IPS-NIHi7 (cell line): ENCODE data around the gene ATOH7.
"Not testable (repeated sequence)": the region's sequence is repeated elsewhere in the genome, so short reads cannot be mapped to it uniquely, and the experiment has no call there.

Source experiments
- DNase-seq: peaks from one replicate; pipeline ENCODE4 v3.0.0; 2012; ENCODE audit warnings: mixed read lengths; ENCODE audit errors: extremely low spot score

ATOH7 gene

DNA sequence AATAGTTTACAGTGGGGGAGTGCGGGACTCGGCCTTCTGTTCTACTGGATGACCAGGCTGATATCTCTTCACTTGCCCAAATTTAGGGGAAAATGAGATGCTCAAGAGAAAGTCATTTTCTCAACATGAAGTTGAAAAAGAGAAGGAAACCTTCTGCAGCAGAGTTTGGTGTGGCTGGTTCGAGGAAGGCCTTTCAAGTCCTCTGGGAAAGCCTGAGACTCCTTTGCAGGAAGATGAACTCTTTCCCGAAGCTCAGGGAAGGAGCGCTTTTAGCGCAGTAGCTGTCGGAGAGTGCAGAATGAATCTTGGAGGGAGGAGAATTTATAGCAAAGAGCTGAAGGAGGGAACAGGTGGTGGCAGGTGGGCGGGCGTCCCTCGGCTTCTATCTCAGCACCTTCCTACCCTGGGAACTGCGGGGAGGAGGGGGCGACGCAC is at the start of gene ATOH7:
TSS of gene ATOH7 (minus strand) at position 297 of the 435 bp plus-strand sequence. CDS start 436 bp downstream, outside the sequence.
- peak; percentile 41 for DNase-seq

DNA sequence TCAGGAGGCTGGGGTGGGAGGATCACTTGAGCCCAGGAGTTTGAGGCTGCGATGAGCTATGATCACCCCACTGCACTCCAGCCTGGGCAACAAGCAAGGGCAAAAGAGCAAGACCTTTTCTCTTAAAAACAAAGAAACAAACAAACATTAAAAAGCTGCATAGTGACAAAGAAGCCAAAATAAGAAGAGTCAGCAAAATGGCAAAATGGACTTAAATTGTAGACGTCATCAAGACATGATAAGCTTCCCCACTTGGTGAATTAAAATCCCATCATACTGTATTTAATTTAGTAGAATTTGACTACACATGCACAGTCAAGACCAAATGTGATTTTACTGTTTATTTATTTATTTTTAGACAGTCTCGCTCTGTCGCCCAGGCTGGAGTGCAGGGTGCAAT is 48.8 kb upstream of the ATOH7 start:
- DNase-seq = no peak

DNA sequence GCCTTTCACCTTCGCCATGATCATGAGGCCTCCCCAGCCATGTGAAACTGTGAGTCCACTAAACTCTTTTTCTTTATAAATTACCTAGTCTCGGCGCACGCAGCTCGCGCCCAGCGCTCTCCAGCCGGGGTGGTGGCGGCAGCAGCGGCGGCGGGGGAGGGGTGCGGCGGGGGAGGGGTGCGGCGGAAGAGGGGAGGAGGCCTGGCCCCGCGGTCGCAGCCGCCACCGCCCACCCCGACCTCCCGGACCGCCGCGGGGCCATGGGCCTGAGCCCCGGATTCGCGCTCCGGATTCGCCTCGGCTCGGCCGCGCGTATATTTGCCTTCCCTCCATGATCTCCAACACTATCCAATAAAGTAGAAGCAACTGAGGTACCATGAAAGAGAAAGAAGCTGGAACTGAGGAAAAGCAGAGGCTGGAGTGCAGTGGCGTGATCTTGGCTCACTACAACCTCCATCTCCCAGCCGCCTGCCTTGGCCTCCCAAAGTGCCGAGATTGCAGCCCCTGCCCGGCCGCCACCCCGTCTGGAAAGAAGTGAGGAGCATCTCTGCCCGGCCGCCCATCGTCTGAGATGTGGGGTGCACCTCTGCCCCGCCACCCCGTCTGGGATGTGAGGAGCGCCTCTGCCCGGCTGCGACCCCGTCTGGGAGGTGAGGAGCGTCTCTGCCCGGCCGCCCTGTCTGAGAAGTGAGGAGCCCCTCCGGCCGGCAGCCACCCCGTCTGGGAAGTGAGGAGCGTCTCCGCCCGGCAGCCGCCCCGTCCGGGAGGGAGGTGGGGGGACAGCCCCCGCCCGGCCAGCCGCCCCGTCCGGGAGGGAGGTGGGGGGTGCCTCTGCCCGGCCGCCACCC is 47.2 kb upstream of the ATOH7 start:
- not testable (repeated sequence) for DNase-seq

DNA sequence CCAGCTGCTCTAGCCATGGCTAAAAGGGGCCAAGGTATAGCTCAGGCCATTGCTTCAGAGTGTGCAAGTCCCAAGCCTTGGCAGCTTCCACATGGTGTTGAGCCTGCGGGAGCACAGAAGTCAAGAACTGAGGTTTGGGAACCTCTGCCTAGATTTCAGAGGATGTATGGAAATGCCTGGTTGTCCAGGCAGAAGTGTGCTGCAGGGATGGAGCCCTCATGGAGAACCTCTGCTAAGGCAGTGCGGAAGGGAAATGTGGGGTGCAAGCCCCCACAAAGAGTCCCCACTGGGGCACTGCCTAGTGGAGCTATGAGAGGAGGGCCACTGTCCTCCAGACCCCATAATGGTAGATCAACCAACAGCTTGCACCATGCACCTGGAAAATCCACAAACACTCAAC is 45.9 kb upstream of the ATOH7 start:
- not testable (repeated sequence) for DNase-seq

DNA sequence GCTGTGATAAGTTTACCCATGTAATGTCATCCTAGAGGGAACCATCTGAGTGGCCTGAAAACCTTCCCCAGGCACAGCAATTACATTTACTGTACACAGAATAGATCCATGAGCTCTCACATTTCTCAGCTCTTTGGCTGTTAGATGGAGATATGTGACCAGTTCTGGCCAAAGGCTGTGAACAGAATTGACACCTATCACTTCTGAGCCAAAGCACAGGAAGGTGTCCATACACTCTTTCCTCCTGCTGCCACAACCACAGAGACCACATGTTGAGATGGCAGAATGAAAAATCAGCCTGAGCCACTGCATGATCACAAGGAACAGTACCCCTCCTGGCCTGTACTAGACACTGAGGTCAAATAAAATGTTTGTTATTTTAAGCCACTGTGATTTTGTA is 44.3 kb upstream of the ATOH7 start:
- no peak for DNase-seq

DNA sequence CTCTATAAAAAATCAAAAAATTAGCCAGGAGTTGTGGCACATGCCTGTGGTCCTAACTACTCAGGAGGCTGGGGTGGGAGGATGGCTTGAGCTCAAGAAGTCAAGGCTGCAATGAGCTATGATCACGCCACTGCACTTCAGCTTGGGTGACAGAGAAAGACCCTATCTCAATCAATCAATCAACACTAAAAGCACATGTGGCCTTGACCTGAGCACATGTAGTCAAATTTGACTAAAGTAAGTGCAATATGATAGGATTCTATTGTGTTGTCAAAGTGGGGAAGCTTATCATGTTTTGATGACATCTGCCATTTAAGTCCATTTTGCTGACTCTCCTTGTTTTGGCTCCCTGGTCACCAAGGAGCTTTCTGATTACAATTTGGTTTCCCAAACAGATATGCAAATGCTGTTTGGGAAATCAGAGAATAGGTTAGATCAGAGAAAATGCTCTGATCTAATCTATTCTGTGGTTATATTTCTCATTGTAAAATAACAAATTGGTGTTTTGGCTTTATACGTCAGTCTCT is 43.8 kb upstream of the ATOH7 start:
- DNase-seq = no peak

DNA sequence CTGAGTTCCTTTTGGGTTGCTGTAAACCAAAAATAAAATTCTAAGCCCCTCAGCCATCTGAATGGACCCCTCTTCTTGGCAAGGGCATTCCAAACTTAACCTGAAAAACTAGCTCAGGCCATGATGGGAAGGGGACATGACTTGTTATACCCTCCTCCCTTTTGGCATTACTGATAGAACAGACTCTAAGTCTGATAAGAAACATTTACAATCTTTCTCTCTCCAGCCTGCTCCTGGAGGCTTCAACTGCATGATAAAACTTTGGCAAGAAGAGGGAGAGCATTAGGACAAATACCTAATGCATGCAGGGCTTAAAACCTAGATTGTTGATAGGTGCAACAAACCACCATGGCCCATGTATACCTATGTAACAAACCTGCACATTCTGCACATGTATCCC is 40.9 kb upstream of the ATOH7 start:
- DNase-seq = no peak

DNA sequence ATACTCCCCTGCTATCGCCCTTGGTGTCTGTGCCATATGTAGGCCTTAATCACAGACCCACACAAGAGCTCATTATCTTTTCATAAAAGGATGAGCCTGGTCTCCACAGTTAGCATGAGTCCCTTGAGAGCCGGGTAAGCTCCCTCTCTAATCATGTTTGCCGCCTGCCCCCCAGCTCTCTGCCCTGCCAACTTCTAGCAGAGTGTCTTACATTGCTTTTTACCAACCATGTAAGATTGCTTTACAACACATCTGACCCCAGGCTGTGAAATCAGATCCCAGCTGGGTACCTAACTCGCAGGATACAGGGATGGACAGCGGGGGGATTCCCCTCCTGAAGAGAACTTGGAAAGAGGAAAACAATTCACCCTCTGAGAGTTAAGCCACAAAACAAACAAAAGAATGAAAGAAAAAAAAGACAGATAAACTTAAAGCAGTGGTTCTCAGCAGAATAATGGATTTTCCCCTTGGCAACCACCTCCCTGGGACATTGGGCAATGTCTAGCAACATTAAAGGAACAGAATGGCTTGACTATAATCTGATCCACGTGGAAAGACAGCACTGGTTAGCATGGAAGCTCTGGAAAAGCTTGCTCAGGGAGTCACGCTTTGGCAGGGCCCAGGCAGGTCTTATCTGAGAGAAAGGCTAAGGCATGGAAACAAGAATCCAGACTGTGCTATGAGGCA is 39.4 kb upstream of the ATOH7 start:
- DNase-seq = peak; percentile 26

DNA sequence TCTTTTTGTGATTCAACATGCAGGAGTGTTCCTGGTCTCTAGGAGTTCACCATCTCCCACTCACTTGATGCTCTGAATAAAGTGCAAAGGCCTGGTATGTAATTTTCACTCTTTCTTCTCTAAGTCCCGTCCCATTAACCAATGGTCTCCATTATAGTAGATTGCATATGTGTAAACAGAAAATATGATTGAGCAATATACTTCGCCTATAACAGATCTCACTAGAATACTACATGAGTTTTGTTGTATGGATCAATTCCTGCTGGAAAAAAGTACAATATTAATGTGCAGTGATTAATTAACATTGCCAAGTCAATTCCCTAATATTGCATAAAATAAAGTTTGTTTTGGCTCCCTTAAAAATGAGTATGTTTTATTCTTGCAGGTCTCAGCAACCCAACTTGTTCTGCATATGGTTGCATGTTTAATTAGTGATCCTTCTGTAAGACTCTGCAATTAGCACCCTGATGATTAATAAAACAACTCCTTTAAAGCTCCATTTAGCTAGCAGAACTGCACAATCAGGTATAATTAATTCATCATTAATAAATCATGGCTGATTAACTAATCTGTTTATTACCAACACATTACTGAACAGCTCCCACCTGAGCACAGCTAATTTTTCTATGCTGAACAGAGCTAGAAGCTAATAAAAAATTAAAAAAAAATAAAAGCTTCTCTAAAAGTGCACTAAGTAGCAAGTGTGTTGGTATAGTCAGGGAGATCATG is 37.8 kb upstream of the ATOH7 start:
- no peak for DNase-seq

DNA sequence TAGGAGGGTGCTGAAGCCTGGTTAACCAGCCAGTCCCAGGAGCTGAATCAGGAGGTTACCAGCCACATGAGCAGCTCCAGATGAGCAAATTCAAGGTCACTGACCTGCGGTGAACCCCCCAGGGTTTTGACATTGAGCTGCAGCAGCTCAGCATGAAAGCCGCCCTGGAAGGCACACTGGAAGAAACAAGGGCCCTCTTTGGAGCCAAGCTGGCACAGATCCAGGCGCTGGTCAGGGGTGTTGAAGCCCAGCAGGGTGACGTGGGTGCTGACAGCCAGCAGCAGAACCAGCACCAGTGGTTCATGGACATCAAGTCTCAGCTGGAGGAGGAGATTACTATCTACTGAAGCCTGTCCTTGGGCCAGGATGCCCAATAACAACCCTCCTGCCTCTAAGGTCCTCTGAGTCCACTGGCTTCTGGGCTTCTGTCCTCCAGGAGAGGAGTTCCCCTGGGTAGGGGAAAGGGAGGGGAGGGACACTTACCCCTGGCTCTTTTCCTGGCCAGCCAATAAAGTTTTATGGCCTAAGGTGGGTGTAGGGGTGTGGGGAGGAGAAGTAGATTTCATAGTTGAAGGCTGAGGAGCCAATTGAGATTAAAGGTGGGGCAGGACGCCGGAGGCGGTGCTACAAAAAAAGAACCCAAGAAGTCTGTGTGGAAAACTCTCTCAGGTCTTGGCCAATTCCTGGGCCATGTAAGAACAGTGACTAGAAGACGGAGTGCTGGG is 29.4 kb upstream of the ATOH7 start:
- DNase-seq = no peak

DNA sequence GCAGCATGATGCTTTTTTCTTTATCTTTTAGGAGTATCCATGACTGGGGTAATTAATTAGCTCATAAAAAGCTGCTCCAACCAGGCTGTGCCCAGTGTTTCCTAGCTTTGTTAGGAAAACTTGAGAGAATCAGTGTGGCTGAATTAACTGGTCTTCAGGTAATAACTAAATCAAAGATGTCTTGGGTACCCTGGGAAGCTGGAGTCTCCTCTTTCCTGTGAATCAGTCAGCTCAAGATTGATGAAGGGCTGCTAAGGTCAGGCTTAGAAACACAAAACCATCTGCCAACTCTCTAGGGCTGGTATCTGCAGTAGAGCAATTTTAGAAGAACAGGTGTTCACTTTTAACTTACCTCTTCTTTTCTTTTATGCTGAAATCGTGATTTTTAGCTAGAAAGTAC is 21.4 kb upstream of the ATOH7 start:
- DNase-seq = no peak

DNA sequence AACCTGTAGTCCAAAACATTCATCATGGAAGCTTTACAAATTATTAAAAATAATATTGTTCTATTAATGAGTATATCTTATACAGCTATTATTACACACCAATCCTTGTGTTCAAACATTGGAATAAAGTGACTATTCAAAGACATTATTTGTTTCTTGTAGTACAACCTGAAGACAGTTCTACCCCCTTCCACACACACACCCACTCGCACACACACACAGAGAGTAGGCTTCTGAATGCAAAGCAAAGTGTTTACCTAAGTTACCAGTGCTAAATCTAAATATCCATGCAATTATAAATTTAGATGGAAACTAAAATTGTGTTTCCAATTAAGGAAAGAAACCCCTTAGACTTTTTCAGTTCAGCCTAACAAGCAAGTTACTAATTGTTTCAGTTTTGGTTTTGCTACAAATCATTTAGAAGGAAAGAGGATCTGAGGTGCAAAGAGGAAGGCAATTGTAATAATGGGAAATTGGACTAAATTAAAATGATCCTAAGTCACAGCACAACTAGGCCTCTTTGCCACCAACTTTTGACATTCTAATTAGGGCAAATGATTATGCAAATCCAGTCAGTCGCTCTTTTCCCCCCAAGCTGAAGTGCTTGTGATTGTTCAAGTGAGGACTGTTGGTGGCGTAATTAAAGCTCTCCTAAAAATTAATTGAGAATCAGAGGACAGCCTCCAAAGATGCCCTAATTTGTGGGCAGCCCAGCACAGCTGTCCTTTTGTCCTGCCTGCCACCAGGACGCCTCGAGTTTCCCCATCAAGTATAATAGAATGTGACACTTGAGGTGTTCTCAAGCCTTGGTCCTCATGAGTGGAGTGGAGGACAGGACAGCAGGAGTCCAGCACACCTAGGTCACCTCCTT is 19.9 kb upstream of the ATOH7 start:
- DNase-seq = no peak

DNA sequence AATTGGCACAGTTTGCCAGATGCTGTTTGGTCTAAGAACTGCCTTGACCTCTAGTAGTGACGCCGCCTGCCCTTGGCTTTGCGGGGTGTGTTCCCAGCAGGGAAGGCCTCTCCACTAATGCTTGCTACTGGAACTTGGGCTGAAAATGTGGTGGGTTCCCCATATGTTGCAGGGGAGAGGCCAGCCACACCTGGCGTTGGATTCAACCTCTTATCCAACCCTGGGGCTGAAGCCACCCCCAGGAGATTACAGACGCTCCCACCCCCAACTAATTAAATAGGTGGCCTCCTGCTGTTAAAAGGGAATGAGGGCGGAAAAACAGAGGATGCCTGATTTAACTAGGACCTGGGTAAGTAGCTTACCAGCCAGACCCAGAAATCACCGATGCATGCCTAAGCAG is 19.2 kb upstream of the ATOH7 start:
- DNase-seq = peak; percentile 56

DNA sequence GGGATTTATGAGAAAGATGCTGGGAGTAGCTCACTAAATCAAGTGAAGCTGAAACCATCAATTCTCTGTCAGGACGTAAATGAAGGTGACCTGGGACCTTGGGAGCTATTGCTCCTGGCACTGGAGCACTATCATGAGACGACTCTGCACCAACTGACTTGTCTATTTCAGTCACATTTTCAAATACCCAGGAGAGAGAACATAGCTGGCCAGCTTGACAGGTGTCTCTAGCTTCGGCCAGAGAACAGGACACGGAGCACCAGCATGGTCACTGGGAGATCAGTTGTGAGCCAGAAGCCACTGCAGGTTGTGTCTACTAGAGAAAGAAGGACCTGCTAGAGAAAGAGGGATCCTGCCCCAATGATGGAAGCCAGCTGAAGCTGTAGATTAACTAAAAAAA is 17.4 kb upstream of the ATOH7 start:
- DNase-seq = no peak

DNA sequence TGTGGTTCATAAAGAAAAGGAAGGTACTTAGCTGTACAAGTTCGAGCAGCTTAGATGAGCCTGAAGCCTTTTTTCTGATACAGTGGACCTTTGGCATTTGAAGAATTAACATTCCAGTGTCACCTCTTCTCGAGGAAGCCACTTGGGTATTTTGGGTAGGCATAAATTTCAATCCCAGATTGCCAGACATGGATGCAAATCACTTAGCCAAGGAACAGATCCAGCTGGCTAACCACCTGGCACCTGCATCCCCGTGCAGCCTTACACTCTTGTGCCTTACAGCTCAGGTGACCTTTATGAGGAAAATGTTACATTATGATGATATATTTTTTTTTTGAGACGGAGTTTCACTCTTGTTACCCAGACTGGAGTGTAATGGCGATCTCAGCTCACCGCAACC is 16.0 kb upstream of the ATOH7 start:
- no peak for DNase-seq

DNA sequence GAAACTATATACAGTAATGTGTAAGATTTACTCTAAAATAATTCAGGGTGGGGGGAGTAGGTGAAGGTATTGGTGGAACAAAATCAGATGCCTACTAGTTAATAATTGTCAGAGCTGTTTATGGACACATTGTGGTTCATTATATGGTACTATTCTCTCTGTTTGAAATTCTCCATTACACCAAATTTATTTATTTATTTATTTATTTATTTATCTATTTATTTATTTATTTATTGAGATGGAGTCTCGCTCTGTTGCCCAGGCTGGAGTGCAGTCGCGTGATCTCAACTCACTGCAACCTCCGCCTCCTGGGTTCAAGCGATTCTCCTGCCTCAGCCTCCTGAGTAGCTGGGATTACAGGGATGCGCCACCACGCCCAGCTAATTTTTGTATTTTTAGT is 14.5 kb upstream of the ATOH7 start:
- not testable (repeated sequence) for DNase-seq

DNA sequence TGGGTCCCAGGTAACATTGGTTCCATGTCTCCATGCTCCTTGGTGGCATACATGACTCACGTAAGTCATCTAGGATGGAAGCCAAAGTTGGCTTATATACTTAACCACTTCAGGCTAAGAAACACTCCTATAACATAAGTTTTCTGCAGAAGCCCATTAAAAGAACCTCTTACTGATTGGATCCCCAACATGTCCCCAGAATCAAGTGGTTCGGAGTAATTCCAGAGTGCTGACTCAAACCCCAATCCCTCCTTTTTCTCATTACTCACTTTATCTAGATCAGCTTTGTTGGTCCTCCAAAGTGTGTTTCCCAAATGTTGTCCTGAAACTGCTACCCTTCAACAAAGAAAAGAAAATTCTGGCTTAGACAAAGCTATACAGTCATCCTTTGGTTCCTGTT is 10.1 kb upstream of the ATOH7 start:
- DNase-seq = no peak

DNA sequence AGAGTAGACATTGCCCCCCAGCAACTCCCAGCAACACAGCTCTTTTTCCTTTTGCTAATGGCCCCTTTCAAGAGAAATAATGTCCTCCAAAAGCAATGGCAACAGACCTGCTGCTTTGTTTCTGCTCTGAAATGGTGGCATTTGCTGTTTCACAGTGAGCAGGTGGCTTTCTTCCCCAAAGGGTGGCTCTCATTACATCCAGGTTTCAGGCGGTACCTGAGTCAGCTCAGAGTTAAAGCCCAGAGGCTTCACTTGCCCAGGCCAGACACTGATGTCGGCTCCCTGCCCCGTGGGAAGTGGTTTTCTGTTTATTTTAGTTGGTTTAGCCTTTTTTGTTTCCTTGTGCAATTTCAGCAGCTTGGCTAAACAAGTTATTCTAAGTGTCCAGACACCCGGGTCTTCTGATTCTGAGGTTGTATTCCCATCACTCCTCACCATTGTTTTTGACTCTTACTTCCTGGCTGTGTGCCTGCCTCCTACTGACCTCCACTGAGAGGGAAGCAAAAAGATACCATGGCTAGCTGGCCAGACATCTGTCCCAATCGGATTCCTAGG is 7.8 kb upstream of the ATOH7 start:
- DNase-seq = no peak

DNA sequence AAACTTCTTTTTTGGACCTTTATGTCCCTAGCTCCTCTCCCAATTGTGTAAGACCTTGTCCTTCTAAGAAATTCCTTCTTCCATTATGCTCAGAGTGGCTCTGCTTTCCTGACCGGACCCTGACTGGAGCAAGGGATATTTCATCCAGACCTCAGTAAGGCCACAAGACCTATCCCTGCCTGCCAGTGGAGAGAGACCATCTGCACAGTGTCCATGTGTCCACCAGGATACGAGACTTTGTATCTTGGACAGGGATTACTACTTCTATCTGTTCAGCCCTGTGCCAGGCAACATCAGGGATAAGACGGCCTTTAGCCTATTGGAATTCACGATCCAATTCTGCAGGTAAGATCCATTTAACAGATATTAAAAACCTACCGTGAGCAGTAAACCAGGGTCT is 7.2 kb upstream of the ATOH7 start:
- DNase-seq = no peak

DNA sequence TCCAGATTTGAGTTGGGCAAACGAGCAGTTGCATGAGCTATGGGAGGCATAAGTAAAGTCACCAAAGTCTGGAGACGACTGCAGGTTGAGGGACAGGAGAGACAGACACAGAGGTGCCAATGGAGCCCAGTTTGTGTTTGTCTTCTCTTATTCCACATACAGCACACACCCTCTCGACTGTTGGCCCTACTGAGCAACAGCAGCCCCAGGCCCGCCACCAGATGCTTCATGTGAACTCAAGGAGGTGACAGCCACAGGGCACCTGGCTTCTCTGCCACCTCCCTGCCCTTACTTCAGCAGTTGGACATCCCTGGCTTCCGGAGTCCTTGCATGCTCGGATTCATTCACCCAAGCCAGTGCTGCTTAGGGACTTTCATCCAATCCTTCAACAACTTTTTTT is 6.5 kb upstream of the ATOH7 start:
- DNase-seq = no peak
